A673 (cell line): Measurements from ENCODE around the gene ZNF669.
"Not testable (repeated sequence)": the region's sequence is repeated elsewhere in the genome, so short reads cannot be mapped to it uniquely, and the experiment has no call there.

Experiments used
- CTCF ChIP-seq: fragments of 300-800, 200-600 bp; sonication (generic); conservative IDR thresholded peaks from 2 replicates; pipeline ENCODE4 v1.5.1; 2017; ENCODE audit warnings: low read depth, mild to moderate bottlenecking, antibody characterized with exemption, low read length, moderate library complexity, mixed read lengths
- EZH2 ChIP-seq: fragments of 200-600 bp; sonication (generic); IDR thresholded peaks from 2 replicates; pipeline ENCODE4 v1.6.1; 2017; ENCODE audit warnings: borderline replicate concordance, low read depth, mild to moderate bottlenecking, mixed read lengths, antibody characterized with exemption, low read length; ENCODE audit not compliant: poor library complexity, severe bottlenecking

DNA sequence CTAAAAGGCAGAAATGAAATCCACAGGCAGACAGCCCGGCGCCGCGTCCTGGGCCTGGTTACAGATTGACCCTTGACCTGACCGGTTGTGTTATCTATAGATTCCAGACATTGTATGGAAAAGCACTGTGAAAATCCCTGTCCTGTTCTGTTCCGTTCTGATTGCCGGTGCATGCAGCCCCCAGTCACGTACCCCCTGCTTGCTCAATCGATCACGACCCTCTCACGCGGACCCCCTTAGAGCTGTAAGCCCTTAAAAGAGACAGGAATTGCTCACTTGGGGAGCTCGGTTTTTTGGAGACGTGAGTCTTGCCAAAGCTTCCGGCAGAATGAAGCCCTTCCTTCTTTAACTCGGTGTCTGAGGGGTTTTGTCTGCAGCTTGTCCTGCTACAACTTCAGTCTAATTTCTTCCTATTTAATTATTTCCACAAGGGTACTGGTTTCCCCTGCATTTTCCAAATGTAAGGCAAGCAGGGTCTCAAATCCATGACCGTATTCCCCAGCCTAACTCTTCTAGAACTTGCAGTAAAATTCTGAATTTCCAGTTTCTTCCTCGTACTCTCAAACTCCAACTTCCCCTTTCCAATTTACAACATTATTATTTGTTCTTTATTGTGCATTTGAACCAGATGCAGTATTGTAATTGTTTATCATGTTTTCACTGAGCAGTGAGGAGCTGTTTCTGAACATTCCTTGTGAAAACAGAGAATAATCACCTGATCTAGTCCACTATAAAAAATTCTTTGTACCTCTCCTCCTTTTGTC, 23.5 kb upstream of the ZNF669 start:
- TF ChIP-seq CTCF, EZH2: not testable (repeated sequence)
